A673 (cell line): ENCODE data around the gene SPRR1B. TPM values are rescaled to one million over a fixed set of nuclear protein-coding genes. Genes with fewer than 3 reads are reported as not detected.

ENCODE experiments used
- BruUV-seq: library from RNA; stranded (reverse); fragments of 400-500 nt; replicated peaks from 2 replicates; lab custom pipeline; 2021; lab: Mats Ljungman, UMichigan
- CTCF ChIA-PET: fragments of 300-600 bp; sonication (Branson Sonifier 250); formaldehyde crosslinking; loops from one replicate; lab custom pipeline; 2022; ENCODE audit warnings: antibody characterized with exemption; lab: Charles Lee
- POLR2A ChIA-PET: fragments of 300-600 bp; sonication (Branson Sonifier 250); formaldehyde crosslinking; loops from one replicate; lab custom pipeline; 2022; ENCODE audit warnings: antibody characterized with exemption; ENCODE audit not compliant: low non-redundant PET; lab: Charles Lee
- DNase-seq: peaks from one replicate; pipeline ENCODE4 v3.0.0-alpha.2; 2015; ENCODE audit warnings: low spot score
- H3K27ac ChIP-seq: fragments of 200-600 bp; sonication (generic); 2 replicates; pipeline ENCODE4 v1.5.1; 2016; ENCODE audit warnings: mixed run types, low read depth, mild to moderate bottlenecking, mixed read lengths, antibody characterized with exemption, low read length; ENCODE audit not compliant: poor library complexity, severe bottlenecking
- H3K27me3 ChIP-seq: fragments of 200-600 bp; sonication (generic); replicated peaks from 2 replicates; pipeline ENCODE4 v1.6.1; 2017; ENCODE audit warnings: mixed run types, low read depth, mild to moderate bottlenecking, mixed read lengths, antibody characterized with exemption, low read length; ENCODE audit not compliant: insufficient read depth, poor library complexity
- H3K36me3 ChIP-seq: fragments of 200-600 bp; sonication (generic); 2 replicates; pipeline ENCODE4 v1.6.1; 2016; ENCODE audit warnings: mixed run types, mild to moderate bottlenecking, mixed read lengths, antibody characterized with exemption, low read length; ENCODE audit not compliant: insufficient read depth, poor library complexity, severe bottlenecking
- H3K4me1 ChIP-seq: fragments of 200-600 bp; sonication (generic); 2 replicates; pipeline ENCODE4 v1.6.1; 2017; ENCODE audit warnings: mixed run types, mild to moderate bottlenecking, mixed read lengths, antibody characterized with exemption, low read length; ENCODE audit not compliant: insufficient read depth, poor library complexity, severe bottlenecking
- H3K4me3 ChIP-seq: fragments of 200-600 bp; sonication (generic); 2 replicates; pipeline ENCODE4 v1.5.1; 2016; ENCODE audit warnings: low read depth, mixed run types, mild to moderate bottlenecking, mixed read lengths, low read length; ENCODE audit not compliant: poor library complexity, severe bottlenecking
- H3K9me3 ChIP-seq: fragments of 200-600 bp; sonication (generic); 2 replicates; pipeline ENCODE4 v1.6.1; 2016; ENCODE audit warnings: mixed run types, low read depth, mild to moderate bottlenecking, mixed read lengths, antibody characterized with exemption, low read length; ENCODE audit not compliant: poor library complexity, severe bottlenecking
- CTCF ChIP-seq: fragments of 300-800, 200-600 bp; sonication (generic); conservative IDR thresholded peaks from 2 replicates; pipeline ENCODE4 v1.5.1; 2017; ENCODE audit warnings: low read depth, mild to moderate bottlenecking, antibody characterized with exemption, low read length, moderate library complexity, mixed read lengths
- EZH2 ChIP-seq: fragments of 200-600 bp; sonication (generic); IDR thresholded peaks from 2 replicates; pipeline ENCODE4 v1.6.1; 2017; ENCODE audit warnings: borderline replicate concordance, low read depth, mild to moderate bottlenecking, mixed read lengths, antibody characterized with exemption, low read length; ENCODE audit not compliant: poor library complexity, severe bottlenecking
- intact Hi-C: fragments of 100-400 bp; cut with micrococcal nuclease; formaldehyde crosslinking; loops from one replicate; pipeline ENCODE4 v1.10.0; 2022; ENCODE audit not compliant: unreplicated experiment
- total RNA-seq: library from RNA; stranded (reverse); gene quantifications from 2 replicates; pipeline ENCODE4 v1.2.3, GENCODE V29; 2021

Gene SPRR1B
- total RNA-seq, 1 experiment from 2014 or later: not detected

DNA sequence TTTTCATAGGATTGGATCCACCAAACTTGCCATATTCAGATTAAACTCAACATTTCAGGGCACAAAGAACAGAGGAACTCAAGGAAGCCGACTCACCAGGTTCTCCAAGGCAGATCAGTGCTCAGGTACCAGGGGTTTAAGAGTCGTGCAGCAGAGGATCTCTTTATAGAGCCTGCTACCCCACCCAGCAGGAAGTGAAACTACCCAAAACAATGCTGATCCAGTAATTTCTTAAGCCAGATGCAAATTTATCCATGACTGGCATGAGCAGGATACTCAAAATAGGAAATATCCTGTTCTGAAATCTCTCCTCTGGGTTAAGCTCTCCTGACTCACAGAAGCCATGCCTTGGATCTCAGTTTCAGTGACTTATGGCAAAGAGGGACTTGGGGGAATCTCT is 26.4 kb downstream of the SPRR1B start, which contains the start of gene SPRR2A:
TSS of gene SPRR2A (minus strand) at position 138 of the 400 bp plus-strand sequence. CDS start 777 bp downstream, outside the sequence.
- intact Hi-C loops: loop anchor here (10.0 kb wide), 1 partner anchor 183 kb away; the partner anchor contains the start of gene SMCP
- no peak for DNase-seq
- Histone ChIP-seq H3K27ac (no peak within 1 kb of the TSS), H3K4me3 (no peak within 1 kb of the TSS), H3K4me1 (no peaks in the 10 kb centered on the region), H3K27me3 (peaks cover 65% of the 10 kb centered on the region), H3K36me3 (no peaks in the 10 kb centered on the region), H3K9me3 (no peaks in the 10 kb centered on the region)
- BruUV-seq: no TSS peak
- POLR2A ChIA-PET: no interaction called here
- TF ChIP-seq EZH2 (no peak), CTCF (no peak)
- CTCF ChIA-PET: no interaction called here

DNA sequence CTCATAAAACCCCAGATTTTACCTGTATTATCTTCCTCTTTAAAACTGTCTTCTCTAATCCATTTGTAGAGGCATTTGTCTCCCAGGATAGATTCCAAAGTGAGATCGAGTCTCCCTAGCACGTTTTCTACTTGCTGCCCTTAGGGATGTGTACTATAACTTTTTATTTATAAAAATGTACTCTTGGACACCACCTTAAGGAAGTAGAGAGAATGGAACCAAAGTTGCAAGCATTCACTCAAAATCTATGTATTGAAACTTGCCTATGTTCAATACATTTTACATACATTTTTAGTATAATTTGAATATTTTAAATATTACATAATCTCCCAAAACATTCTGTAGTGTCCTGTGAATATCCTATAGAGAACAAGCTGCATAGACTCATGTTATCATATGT is 27.2 kb downstream of the SPRR1B start:
- CTCF ChIA-PET: no interaction called here
- intact Hi-C loops: loop anchor here (10.0 kb wide), 1 partner anchor 183 kb away; the partner anchor contains the start of gene SMCP

GRCh38 chr1:153058826-153059784 is 28.1 kb downstream of the SPRR1B start:
- H3K27me3 ChIP-seq: peaks cover 70% of the 10 kb centered on the region
- DNase-seq: no peak
- ChIA-PET POLR2A (no interaction called here), CTCF (no interaction called here)
- no TSS peak for BruUV-seq
- TF ChIP-seq CTCF (no peak), EZH2 (no peak)
- no peaks in the 10 kb centered on the region for H3K36me3 ChIP-seq
- intact Hi-C loops: loop anchor here (10.0 kb wide), 1 partner anchor 184 kb away; the partner anchor contains the start of gene SMCP
- H3K4me1 ChIP-seq: no peaks in the 10 kb centered on the region
- H3K4me3 ChIP-seq: no peak overlapping the region
- H3K27ac ChIP-seq: no peak overlapping the region
- no peaks in the 10 kb centered on the region for H3K9me3 ChIP-seq

More for the DNA sequence above, 27.2 kb downstream of the SPRR1B start:
- Histone ChIP-seq H3K4me1 (no peaks in the 10 kb centered on the region), H3K36me3 (no peaks in the 10 kb centered on the region), H3K9me3 (no peaks in the 10 kb centered on the region), H3K4me3 (no peak overlapping the region), H3K27ac (no peak overlapping the region), H3K27me3 (peaks cover 68% of the 10 kb centered on the region)
- no peak for DNase-seq
- TF ChIP-seq EZH2 (no peak), CTCF (no peak)
- POLR2A ChIA-PET: no interaction called here
- BruUV-seq: no TSS peak
